ENCODE measurements around the gene CCL1. TPM values are rescaled to one million over a fixed set of nuclear protein-coding genes. Genes with fewer than 3 reads are reported as not detected.

Gene CCL1, protein sequence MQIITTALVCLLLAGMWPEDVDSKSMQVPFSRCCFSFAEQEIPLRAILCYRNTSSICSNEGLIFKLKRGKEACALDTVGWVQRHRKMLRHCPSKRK
- total RNA-seq (2022; extraction: Qiagen RNA extraction; ENCODE audit: low read depth) = not detected in 5 replicates

DNA sequence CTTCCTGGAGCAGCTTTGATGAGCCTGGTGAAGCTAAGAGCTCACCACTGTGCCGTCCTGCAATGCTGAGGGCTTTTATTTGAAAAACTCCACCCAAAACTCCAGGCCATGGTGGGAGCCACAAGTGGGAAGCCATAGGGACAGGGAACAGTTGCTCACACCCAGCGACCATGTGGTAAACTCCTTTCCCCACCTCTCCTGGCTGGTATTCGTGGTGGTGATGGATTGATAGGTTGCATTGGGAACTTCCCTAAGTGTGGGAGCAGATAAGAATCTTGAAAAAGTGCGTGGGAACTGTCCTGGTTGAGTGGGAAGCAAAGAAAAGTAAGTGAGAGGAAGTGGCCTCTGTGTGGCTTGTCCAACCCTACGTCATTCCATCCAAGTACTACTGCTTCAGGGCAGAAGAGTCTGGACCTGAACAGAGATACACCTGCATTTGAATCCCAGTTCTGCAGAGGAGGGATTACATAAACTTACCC, at the start of gene CCL1:
TSS of gene CCL1 (minus strand) at position 51 of the 479 bp plus-strand sequence. CDS start 72 bp downstream, outside the sequence.

GRCh38 chr17:34356194-34356593, 6.8 kb downstream of the CCL1 start, which contains the start of gene CCL13:
Gene CCL13 (plus strand): TSS chr17:34356480. CDS start chr17:34356527, 47 bp downstream.

DNA sequence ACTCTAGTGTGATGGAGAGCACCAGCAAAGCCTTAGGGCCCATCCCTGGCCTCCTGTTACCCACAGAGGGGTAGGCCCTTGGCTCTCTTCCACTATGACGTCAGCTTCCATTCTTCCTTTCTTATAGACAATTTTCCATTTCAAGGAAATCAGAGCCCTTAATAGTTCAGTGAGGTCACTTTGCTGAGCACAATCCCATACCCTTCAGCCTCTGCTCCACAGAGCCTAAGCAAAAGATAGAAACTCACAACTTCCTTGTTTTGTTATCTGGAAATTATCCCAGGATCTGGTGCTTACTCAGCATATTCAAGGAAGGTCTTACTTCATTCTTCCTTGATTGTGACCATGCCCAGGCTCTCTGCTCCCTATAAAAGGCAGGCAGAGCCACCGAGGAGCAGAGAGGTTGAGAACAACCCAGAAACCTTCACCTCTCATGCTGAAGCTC, 44.0 kb downstream of the CCL1 start, which contains the start of gene CCL8:
TSS of gene CCL8 (plus strand) at position 397 of the 445 bp plus-strand sequence. CDS start 67 bp downstream, outside the sequence.

Other genes starting within 250 kb of the CCL1 start
- gene CCL2, start 107.9 kb downstream of the CCL1 start, total RNA-seq (2022; extraction: Qiagen RNA extraction; ENCODE audit: low read depth) = 57.3 to 87.4 TPM (median 65.1 TPM) in 5 replicates
- gene CCL7, start 93.0 kb downstream of the CCL1 start, total RNA-seq (2022; extraction: Qiagen RNA extraction; ENCODE audit: low read depth) = 0.19 to 0.82 TPM (median 0.61 TPM) in 5 replicates
- not detected in 5 replicates for gene CCL11, start 77.5 kb downstream of the CCL1 start, total RNA-seq (2022; extraction: Qiagen RNA extraction; ENCODE audit: low read depth)
- not detected in 5 replicates for gene CCL8, start 43.8 kb downstream of the CCL1 start, total RNA-seq (2022; extraction: Qiagen RNA extraction; ENCODE audit: low read depth)
- gene CCL13, start 6.8 kb downstream of the CCL1 start, total RNA-seq (2022; extraction: Qiagen RNA extraction; ENCODE audit: low read depth) = not detected in 5 replicates
- gene TMEM132E, start 216.3 kb upstream of the CCL1 start, total RNA-seq (2022; extraction: Qiagen RNA extraction; ENCODE audit: low read depth) = 0.01 TPM in 1 of 5 replicates, not detected in the others

Measured in A549 treated with CpdA at 1 μM for 4 hours (cell line).